Left ventricle myocardium inferior (tissue), 1 donor: Measurements from ENCODE around the gene AP3B1. TPM values are rescaled to one million over a fixed set of nuclear protein-coding genes. Genes with fewer than 3 reads are reported as not detected.

Experiments
- DNase-seq: peaks from one replicate; pipeline ENCODE4 v3.0.0-alpha.2; 2020
- H3K27ac ChIP-seq: fragments of 200-600 bp; replicated peaks from 2 replicates; pipeline ENCODE4 v1.8.0; 2021
- H3K27me3 ChIP-seq: fragments of 200-600 bp; 2 replicates; pipeline ENCODE4 v1.8.0; 2021; ENCODE audit warnings: low read depth
- H3K36me3 ChIP-seq: fragments of 200-600 bp; 2 replicates; pipeline ENCODE4 v1.8.0; 2021
- H3K4me1 ChIP-seq: fragments of 200-600 bp; 2 replicates; pipeline ENCODE4 v1.8.0; 2021
- H3K4me3 ChIP-seq: fragments of 200-600 bp; 2 replicates; pipeline ENCODE4 v1.8.0; 2021; ENCODE audit warnings: mild to moderate bottlenecking, moderate library complexity
- H3K9me3 ChIP-seq: fragments of 200-600 bp; replicated peaks from 2 replicates; pipeline ENCODE4 v1.8.0; 2021
- intact Hi-C: fragments of 100-400 bp; cut with micrococcal nuclease; formaldehyde crosslinking; loops from one replicate; pipeline ENCODE4 v1.11.0; 2022
- total RNA-seq: library from RNA; stranded (reverse); fragmentation: NEBNext Ultra II Directional; extraction: Animal tissue kit (Norgen Biotek cat#: 25700); gene quantifications from one replicate; pipeline ENCODE4 v1.2.1, GENCODE V29; 2021
- TF ChIP-seq, protein P1 (sequence below): fragments of 200-600 bp; IDR thresholded peaks from 2 replicates; pipeline ENCODE4 v1.8.0; 2021; ENCODE audit warnings: antibody characterized with exemption, mild to moderate bottlenecking, borderline replicate concordance
- donor health status: DM: no; HTN: yes; CAD: no; lungs with severe emphysema.

The AP3B1 gene
- total RNA-seq, 1 donor from 2014 or later: 22.0 TPM

GRCh38 chr5:78288246-78288645 lies 6.3 kb downstream of the AP3B1 start:
- H3K27me3 ChIP-seq: no peaks in the 10 kb centered on the region
- no peaks in the 10 kb centered on the region for H3K36me3 ChIP-seq
- H3K27ac ChIP-seq: no peak overlapping the region
- TF ChIP-seq, protein P1, sequence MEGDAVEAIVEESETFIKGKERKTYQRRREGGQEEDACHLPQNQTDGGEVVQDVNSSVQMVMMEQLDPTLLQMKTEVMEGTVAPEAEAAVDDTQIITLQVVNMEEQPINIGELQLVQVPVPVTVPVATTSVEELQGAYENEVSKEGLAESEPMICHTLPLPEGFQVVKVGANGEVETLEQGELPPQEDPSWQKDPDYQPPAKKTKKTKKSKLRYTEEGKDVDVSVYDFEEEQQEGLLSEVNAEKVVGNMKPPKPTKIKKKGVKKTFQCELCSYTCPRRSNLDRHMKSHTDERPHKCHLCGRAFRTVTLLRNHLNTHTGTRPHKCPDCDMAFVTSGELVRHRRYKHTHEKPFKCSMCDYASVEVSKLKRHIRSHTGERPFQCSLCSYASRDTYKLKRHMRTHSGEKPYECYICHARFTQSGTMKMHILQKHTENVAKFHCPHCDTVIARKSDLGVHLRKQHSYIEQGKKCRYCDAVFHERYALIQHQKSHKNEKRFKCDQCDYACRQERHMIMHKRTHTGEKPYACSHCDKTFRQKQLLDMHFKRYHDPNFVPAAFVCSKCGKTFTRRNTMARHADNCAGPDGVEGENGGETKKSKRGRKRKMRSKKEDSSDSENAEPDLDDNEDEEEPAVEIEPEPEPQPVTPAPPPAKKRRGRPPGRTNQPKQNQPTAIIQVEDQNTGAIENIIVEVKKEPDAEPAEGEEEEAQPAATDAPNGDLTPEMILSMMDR: no peak
- H3K4me1 ChIP-seq: peaks cover 34% of the 10 kb centered on the region
- H3K4me3 ChIP-seq: no peak overlapping the region
- no peak for DNase-seq
- H3K9me3 ChIP-seq: no peaks in the 10 kb centered on the region
- intact Hi-C loops: no loop called here

GRCh38 chr5:78287833-78288232 lies 6.7 kb downstream of the AP3B1 start:
- Histone ChIP-seq H3K36me3 (no peaks in the 10 kb centered on the region), H3K9me3 (no peaks in the 10 kb centered on the region), H3K27me3 (no peaks in the 10 kb centered on the region), H3K27ac (no peak overlapping the region), H3K4me1 (peaks cover 30% of the 10 kb centered on the region), H3K4me3 (no peak overlapping the region)
- intact Hi-C loops: no loop called here
- TF ChIP-seq, protein P1: no peak
- no peak for DNase-seq

DNA sequence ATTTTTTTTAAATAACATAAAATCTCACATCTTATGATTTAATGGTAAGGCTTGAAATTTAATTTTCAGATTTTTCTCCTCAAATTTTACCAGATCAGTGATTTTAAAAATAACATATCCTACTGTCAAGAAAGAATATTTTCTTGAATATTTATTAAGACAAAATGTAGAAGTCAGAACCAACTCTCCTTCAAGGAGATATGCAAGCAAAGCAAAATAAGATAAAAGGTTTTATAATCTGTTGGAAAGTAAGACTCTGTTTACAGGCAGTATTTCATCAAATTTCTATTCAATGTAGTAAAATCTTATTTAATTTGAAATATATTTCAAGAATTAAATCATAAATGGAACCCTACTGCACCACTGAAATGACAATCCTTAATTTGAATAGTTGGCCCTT lies 7.3 kb downstream of the AP3B1 start:
- Histone ChIP-seq H3K9me3 (no peaks in the 10 kb centered on the region), H3K27ac (no peak overlapping the region), H3K4me3 (no peak overlapping the region), H3K4me1 (peaks cover 24% of the 10 kb centered on the region), H3K27me3 (no peaks in the 10 kb centered on the region), H3K36me3 (no peaks in the 10 kb centered on the region)
- DNase-seq: no peak
- intact Hi-C loops: no loop called here
- TF ChIP-seq, protein P1: no peak

- TF ChIP-seq, protein P1: no peak
- H3K4me1 ChIP-seq: peaks cover 18% of the 10 kb centered on the region
- H3K4me3 ChIP-seq: no peak overlapping the region
- no peak overlapping the region for H3K27ac ChIP-seq
- intact Hi-C loops: no loop called here
- no peaks in the 10 kb centered on the region for H3K36me3 ChIP-seq
- DNase-seq: no peak
- no peaks in the 10 kb centered on the region for H3K9me3 ChIP-seq
- H3K27me3 ChIP-seq: no peaks in the 10 kb centered on the region
Measured at GRCh38 chr5:78286290-78286689, 8.2 kb downstream of the AP3B1 start.

DNA sequence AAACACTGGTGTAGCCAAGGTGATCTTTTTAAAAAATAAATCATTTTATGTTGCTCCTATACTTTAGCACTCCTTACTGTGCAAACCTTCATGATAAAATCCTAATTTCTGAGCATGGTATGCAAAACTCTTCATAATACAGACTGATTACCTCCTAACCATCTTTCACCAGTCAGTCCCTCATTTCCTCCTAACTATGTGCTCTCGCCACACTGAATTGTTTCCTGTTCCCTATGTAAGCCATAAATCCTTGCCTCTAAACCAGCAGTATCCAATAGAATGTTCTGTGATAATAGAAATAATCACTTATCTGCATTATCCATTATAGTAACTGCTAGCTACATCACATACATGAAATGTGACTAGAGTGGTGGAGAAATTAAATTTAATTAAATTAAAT lies 10.7 kb downstream of the AP3B1 start:
- Histone ChIP-seq H3K4me3 (no peak overlapping the region), H3K27ac (no peak overlapping the region), H3K4me1 (peaks cover 20% of the 10 kb centered on the region), H3K27me3 (no peaks in the 10 kb centered on the region), H3K36me3 (no peaks in the 10 kb centered on the region), H3K9me3 (no peaks in the 10 kb centered on the region)
- intact Hi-C loops: no loop called here
- DNase-seq: no peak
- TF ChIP-seq, protein P1: no peak

DNA sequence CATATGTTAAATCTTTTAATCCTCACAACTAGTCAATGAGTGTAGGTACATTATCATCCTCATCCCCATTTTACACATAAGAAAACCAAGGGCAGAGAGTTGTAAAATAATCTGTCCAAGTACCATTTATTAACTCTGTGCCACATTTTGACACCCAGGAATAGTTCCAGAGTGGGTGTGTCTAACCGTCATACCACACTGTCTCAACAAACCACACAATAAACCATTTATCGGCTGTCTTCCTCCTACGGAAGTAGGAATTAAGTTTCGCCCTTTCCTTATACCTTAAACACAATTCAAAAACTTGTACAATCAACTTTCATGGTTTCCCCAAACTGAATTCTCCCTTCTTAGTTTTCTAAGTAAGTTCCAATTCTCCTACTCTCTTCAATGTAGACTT lies 11.4 kb downstream of the AP3B1 start:
- TF ChIP-seq, protein P1: no peak
- Histone ChIP-seq H3K36me3 (no peaks in the 10 kb centered on the region), H3K9me3 (no peaks in the 10 kb centered on the region), H3K27ac (no peak overlapping the region), H3K27me3 (no peaks in the 10 kb centered on the region), H3K4me1 (peaks cover 19% of the 10 kb centered on the region), H3K4me3 (no peak overlapping the region)
- DNase-seq: no peak
- intact Hi-C loops: no loop called here
